ENCODE results near the gene EPHX1. TPM values are rescaled to one million over a fixed set of nuclear protein-coding genes. Genes with fewer than 3 reads are reported as not detected.

Gene EPHX1
- total RNA-seq, 4 donors from 2014 or later, result 89.0 to 177 (median 156) TPM

DNA sequence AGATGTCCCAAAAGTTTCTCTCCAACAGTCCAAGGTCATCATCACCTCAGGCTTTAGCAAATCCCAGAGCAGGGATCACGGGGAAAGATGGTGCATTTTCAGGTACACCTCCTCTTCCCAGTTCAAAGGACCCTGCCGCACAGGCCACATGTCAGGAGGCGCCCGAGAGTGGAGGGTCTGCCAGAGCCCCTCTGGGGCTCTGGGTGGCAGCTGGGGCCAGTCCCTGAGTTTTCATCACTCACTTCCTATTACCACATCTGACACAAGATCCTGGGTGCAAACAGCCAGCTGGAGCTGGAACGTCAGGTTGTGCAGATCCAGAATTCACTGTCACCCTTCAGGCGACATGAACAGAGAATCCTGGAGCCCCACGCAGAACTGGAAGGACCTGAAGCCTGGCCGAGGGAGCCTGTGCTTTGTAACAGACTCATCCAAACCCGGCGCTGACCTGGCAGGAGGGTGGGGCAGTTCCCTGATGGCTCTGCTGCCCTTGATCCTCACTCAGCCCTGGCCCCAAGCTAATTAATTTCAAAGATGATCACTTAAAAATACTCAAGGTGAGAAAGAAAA, 63.4 kb downstream of the EPHX1 start:
- ATAC-seq (ENCODE audit: low FRiP score), result no peak

DNA sequence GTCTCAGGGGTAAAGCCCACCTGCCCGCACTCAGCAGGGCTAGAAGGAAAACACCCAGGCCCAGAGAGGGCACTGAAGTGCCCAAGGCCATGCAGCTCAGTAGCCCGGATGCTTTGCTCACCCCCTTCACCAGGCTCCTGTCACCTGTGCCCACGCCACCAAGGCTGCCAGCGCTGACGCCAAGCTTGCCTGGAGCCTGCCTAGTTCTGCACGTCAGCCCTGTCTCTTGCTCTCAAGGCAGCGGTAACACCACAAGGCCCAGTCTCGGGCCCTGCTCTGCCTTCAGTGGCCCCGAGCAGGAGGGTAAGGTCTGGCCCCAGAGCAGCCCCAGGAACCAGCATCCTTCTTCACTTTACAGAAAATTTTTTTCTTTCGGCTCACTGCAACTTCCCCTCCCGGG, 64.5 kb downstream of the EPHX1 start:
- DNase-seq (ENCODE audit: low spot score) (no peak), ATAC-seq (ENCODE audit: low FRiP score) (no peak)
- TF ChIP-seq, protein P1, sequence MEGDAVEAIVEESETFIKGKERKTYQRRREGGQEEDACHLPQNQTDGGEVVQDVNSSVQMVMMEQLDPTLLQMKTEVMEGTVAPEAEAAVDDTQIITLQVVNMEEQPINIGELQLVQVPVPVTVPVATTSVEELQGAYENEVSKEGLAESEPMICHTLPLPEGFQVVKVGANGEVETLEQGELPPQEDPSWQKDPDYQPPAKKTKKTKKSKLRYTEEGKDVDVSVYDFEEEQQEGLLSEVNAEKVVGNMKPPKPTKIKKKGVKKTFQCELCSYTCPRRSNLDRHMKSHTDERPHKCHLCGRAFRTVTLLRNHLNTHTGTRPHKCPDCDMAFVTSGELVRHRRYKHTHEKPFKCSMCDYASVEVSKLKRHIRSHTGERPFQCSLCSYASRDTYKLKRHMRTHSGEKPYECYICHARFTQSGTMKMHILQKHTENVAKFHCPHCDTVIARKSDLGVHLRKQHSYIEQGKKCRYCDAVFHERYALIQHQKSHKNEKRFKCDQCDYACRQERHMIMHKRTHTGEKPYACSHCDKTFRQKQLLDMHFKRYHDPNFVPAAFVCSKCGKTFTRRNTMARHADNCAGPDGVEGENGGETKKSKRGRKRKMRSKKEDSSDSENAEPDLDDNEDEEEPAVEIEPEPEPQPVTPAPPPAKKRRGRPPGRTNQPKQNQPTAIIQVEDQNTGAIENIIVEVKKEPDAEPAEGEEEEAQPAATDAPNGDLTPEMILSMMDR (IDR thresholded peaks at IDR 0.05), result no peak

More for the DNA sequence above, 63.4 kb downstream of the EPHX1 start:
- no peak for DNase-seq (ENCODE audit: low spot score)
- TF ChIP-seq, protein P1 (IDR thresholded peaks at IDR 0.05), result no peak

DNA sequence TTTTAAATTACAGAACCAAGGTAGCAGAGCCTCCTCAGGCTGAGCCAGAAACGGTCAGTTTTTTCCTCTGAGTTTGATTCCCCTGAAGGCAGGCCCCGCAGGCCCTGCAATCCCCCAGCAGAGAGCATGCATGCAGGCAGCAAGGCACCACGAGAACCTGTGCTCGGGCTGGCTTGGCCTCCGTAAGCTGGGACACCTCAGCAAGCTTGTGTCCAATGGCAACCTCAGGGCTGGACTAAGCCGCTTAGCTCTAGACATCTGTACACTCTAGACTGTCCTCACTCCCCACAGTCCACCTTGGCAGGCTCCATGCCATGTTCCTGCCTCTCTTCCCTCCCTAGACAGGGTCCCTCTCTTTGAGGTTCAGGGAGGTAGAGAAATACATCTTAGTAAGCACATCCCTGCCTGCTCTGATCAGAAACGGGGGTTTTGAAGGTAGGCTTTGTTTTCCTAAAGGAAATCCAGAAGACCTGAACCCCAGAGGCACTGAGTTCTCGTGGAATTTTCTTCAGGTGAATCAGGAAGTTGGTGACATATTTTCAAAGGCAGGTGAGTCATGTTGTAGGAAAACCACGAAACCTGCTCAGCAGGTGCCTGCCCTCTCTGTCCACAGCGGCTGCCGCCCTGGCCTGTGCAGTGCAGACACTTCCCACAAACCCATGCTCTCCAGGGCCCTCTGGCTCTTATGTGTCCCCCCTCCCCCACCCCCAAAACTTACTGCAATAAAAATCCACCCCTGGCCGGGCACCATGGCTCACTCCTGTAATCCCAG, 65.3 kb downstream of the EPHX1 start:
- TF ChIP-seq, protein P1 (IDR thresholded peaks at IDR 0.05), result no peak
- DNase-seq (ENCODE audit: low spot score) (no peak), ATAC-seq (ENCODE audit: low FRiP score) (no peak)

DNA sequence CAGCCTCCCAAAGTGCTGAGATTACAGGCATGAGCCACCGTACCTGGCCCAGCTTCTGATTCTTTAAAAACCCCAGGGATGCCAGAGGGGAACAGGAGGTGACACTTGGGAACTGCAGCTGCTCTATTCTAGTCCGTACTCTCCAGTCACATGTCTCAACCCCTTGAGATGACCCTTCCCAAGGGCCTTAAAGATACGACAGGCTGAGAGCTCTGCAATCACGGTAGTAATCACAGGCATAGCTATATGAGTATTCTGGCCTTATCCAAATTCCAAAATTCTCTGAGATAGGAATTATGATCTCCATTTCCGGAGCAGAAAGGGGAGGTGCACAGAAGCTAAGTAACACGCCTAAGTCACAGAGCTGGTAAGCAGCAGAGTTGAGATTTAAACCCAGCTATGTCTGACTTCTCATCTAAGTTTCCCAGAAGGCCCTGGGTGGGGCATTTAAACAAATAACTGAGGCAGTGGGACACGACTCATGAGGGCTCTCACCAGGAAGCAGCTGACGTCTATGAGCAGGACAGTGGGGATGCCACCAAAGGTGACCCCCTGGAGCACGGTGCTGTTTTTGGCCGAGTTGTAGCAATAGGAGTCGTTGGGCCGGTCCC, 67.1 kb downstream of the EPHX1 start:
- DNase-seq (ENCODE audit: low spot score) (no peak), ATAC-seq (ENCODE audit: low FRiP score) (no peak)
- TF ChIP-seq, protein P1 (IDR thresholded peaks at IDR 0.05), result no peak

DNA sequence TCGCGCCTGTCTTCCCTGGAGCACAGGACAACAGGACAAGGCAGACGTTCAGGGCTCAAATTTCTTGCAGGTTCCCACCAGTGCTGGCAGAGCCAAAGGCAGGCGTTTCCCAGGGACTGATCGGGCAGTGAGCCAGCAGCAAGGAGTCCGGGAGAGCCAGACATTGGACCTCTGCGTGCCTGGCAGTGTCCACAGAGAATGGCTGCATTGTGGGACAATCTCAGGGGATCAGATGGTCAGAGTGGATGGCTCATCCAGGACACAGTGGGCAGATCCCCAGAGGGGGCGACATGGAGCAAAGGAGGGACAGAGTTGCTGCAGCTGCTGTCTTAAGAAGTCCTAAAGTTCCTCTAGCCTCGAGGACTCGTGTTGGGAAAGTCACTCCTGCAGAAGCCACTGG, 67.7 kb downstream of the EPHX1 start:
- TF ChIP-seq, protein P1 (IDR thresholded peaks at IDR 0.05), result no peak
- no peak for ATAC-seq (ENCODE audit: low FRiP score)
- DNase-seq (ENCODE audit: low spot score), result no peak

DNA sequence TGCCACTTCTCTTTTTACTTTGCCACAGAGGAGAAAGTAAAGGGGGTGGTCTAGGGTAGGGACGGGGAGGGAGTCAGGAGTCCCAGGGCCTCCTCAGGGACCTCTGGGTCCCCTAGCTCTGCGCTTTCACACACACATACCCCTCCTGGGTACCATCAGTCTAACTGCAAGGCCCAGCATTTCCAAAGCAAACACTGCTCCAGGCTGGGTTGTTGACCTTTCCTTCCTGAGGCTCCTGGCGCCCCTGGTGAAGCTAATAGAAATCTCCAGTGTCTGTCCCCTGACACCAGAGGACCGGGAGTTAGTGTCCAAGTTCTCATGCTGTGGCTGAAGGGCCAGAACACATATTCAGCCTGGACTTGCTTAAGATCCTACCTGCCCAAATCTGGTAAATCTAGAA, 68.4 kb downstream of the EPHX1 start:
- DNase-seq (ENCODE audit: low spot score) (no peak), ATAC-seq (ENCODE audit: low FRiP score) (no peak)
- TF ChIP-seq, protein P1 (IDR thresholded peaks at IDR 0.05), result no peak
